SHP77 treated with DMSO at 0.1 percent for 48 hours (cell line): ENCODE measurements around the gene PRDM16.

Experiments
- DNase-seq: peaks from one replicate; lab custom pipeline; 2025; lab: John Stamatoyannopoulos, UW

The PRDM16 gene

GRCh38 chr1:3103967-3104677 is 35.1 kb downstream of the PRDM16 start:
- no peak for DNase-seq

- no peak for DNase-seq
Measured at GRCh38 chr1:3105167-3105863, 36.3 kb downstream of the PRDM16 start.

GRCh38 chr1:3106216-3106615 is 37.2 kb downstream of the PRDM16 start:
- no peak for DNase-seq

- DNase-seq = no peak
Measured at GRCh38 chr1:3107201-3107600, 38.2 kb downstream of the PRDM16 start.

GRCh38 chr1:3109355-3109754 is 40.4 kb downstream of the PRDM16 start:
- DNase-seq = no peak

- DNase-seq = no peak
Measured at GRCh38 chr1:3111348-3112021, 42.5 kb downstream of the PRDM16 start.

- DNase-seq = no peak
Measured at GRCh38 chr1:3112526-3112925, 43.5 kb downstream of the PRDM16 start.

GRCh38 chr1:3113047-3113740 is 44.2 kb downstream of the PRDM16 start:
- no peak for DNase-seq

GRCh38 chr1:3113741-3114056 is 44.7 kb downstream of the PRDM16 start:
- no peak for DNase-seq

- no peak for DNase-seq
Measured at GRCh38 chr1:3114131-3114744, 45.2 kb downstream of the PRDM16 start.

GRCh38 chr1:3114846-3115245 is 45.8 kb downstream of the PRDM16 start:
- no peak for DNase-seq

GRCh38 chr1:3115275-3116149 is 46.5 kb downstream of the PRDM16 start:
- no peak for DNase-seq

- no peak for DNase-seq
Measured at GRCh38 chr1:3116150-3116510, 47.1 kb downstream of the PRDM16 start.

- no peak for DNase-seq
Measured at GRCh38 chr1:3116560-3116959, 47.6 kb downstream of the PRDM16 start.

- no peak for DNase-seq
Measured at GRCh38 chr1:3117879-3118278, 48.9 kb downstream of the PRDM16 start.

- DNase-seq = no peak
Measured at GRCh38 chr1:3119061-3119460, 50.1 kb downstream of the PRDM16 start.

GRCh38 chr1:3119725-3120124 is 50.7 kb downstream of the PRDM16 start:
- no peak for DNase-seq

GRCh38 chr1:3120140-3120539 is 51.1 kb downstream of the PRDM16 start:
- no peak for DNase-seq

GRCh38 chr1:3120994-3121393 is 52.0 kb downstream of the PRDM16 start:
- DNase-seq = no peak

- no peak for DNase-seq
Measured at GRCh38 chr1:3121401-3122210, 52.6 kb downstream of the PRDM16 start.

GRCh38 chr1:3122311-3122710 is 53.3 kb downstream of the PRDM16 start:
- no peak for DNase-seq
